A673 (cell line): ENCODE measurements around the gene AHCYL2.

ENCODE experiments used
- EZH2 ChIP-seq: fragments of 200-600 bp; sonication (generic); IDR thresholded peaks from 2 replicates; pipeline ENCODE4 v1.6.1; 2017; ENCODE audit warnings: borderline replicate concordance, low read depth, mild to moderate bottlenecking, mixed read lengths, antibody characterized with exemption, low read length; ENCODE audit not compliant: poor library complexity, severe bottlenecking
- TF ChIP-seq, protein P1 (sequence below): fragments of 300-800, 200-600 bp; sonication (generic); conservative IDR thresholded peaks from 2 replicates; pipeline ENCODE4 v1.5.1; 2017; ENCODE audit warnings: low read depth, mild to moderate bottlenecking, antibody characterized with exemption, low read length, moderate library complexity, mixed read lengths

DNA sequence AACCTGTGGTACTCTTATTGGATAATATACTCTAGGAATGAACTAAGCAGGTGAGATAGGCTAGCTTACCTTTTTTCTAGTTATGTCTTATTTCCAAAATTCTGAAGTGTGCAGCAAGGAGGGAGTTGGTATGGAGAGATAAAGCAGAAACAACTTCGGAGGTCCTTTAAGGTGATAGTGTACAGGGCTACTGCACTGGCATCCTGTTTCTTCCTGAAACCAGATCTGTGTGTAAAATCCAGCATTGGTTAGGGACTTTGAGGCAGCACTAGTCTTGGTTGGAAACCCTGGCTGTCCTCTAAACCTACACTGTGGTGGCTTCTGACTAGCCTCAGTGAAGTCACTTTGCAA is 142.5 kb downstream of the AHCYL2 start:
- TF ChIP-seq, protein P1, sequence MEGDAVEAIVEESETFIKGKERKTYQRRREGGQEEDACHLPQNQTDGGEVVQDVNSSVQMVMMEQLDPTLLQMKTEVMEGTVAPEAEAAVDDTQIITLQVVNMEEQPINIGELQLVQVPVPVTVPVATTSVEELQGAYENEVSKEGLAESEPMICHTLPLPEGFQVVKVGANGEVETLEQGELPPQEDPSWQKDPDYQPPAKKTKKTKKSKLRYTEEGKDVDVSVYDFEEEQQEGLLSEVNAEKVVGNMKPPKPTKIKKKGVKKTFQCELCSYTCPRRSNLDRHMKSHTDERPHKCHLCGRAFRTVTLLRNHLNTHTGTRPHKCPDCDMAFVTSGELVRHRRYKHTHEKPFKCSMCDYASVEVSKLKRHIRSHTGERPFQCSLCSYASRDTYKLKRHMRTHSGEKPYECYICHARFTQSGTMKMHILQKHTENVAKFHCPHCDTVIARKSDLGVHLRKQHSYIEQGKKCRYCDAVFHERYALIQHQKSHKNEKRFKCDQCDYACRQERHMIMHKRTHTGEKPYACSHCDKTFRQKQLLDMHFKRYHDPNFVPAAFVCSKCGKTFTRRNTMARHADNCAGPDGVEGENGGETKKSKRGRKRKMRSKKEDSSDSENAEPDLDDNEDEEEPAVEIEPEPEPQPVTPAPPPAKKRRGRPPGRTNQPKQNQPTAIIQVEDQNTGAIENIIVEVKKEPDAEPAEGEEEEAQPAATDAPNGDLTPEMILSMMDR: no peak
- no peak for TF ChIP-seq EZH2
